H9 (cell line): ENCODE measurements around the gene PAPLN. TPM values are rescaled to one million over a fixed set of nuclear protein-coding genes. Genes with fewer than 3 reads are reported as not detected.

ENCODE experiments used
- DNase-seq: peaks from one replicate; pipeline ENCODE4 v3.0.0-alpha.2; 2017
- H2AFZ ChIP-seq: one replicate; pipeline ENCODE4 v1.6.1; 2013; ENCODE audit warnings: mild to moderate bottlenecking, low read length, control low read depth, moderate library complexity
- H2AK5ac ChIP-seq: 2 replicates; pipeline ENCODE4 v1.6.1; 2013; ENCODE audit warnings: low read length, control low read depth, mixed read lengths; ENCODE audit not compliant: insufficient read length
- H2BK120ac ChIP-seq: one replicate; pipeline ENCODE4 v1.6.1; 2013; ENCODE audit warnings: low read depth, mild to moderate bottlenecking, low read length, control low read depth, inconsistent platforms; ENCODE audit not compliant: poor library complexity, severe bottlenecking
- H2BK12ac ChIP-seq: 2 replicates; pipeline ENCODE4 v1.6.1; 2013; ENCODE audit warnings: low read length, control low read depth, mixed read lengths, low read depth; ENCODE audit not compliant: insufficient read length
- H2BK15ac ChIP-seq: 2 replicates; pipeline ENCODE4 v1.6.1; 2013; ENCODE audit warnings: low read depth, low read length, control low read depth
- H2BK20ac ChIP-seq: one replicate; pipeline ENCODE4 v1.6.1; 2013; ENCODE audit warnings: low read depth, mild to moderate bottlenecking, low read length, control low read depth, inconsistent platforms; ENCODE audit not compliant: poor library complexity, severe bottlenecking
- H2BK5ac ChIP-seq: 2 replicates; pipeline ENCODE4 v1.6.1; 2013; ENCODE audit warnings: low read length, control low read depth, mixed read lengths; ENCODE audit not compliant: insufficient read length
- H3K14ac ChIP-seq: 2 replicates; pipeline ENCODE4 v1.6.1; 2013; ENCODE audit warnings: low read length, control low read depth; ENCODE audit not compliant: insufficient read depth
- H3K18ac ChIP-seq: 2 replicates; pipeline ENCODE4 v1.6.1; 2013; ENCODE audit warnings: low read depth, mild to moderate bottlenecking, mixed read lengths, low read length, control low read depth; ENCODE audit not compliant: insufficient read length
- H3K23ac ChIP-seq: 2 replicates; pipeline ENCODE4 v1.6.1; 2013; ENCODE audit warnings: low read length, control low read depth, mixed read lengths, low read depth; ENCODE audit not compliant: insufficient read length
- H3K23me2 ChIP-seq: 2 replicates; pipeline ENCODE4 v1.6.1; 2013; ENCODE audit warnings: low read depth, mild to moderate bottlenecking, mixed read lengths, low read length, control low read depth; ENCODE audit not compliant: insufficient read length, poor library complexity, severe bottlenecking
- H3K27ac ChIP-seq: 2 replicates; pipeline ENCODE4 v1.5.1; 2013; ENCODE audit warnings: low read length, control low read depth, mixed read lengths, low read depth; ENCODE audit not compliant: insufficient read length
- H3K27me3 ChIP-seq: 2 replicates; pipeline ENCODE4 v1.6.1; 2013; ENCODE audit warnings: low read length, control low read depth, inconsistent platforms; ENCODE audit not compliant: insufficient read depth
- H3K4ac ChIP-seq: 2 replicates; pipeline ENCODE4 v1.6.1; 2013; ENCODE audit warnings: low read depth, mild to moderate bottlenecking, control low read depth, inconsistent platforms, low read length, moderate library complexity
- H3K4me1 ChIP-seq: 2 replicates; pipeline ENCODE4 v1.6.1; 2013; ENCODE audit warnings: low read length, control low read depth, inconsistent platforms; ENCODE audit not compliant: insufficient read depth
- H3K4me2 ChIP-seq: 2 replicates; pipeline ENCODE4 v1.6.1; 2013; ENCODE audit warnings: low read length, control low read depth, mixed read lengths; ENCODE audit not compliant: insufficient read length, insufficient read depth
- H3K56ac ChIP-seq: 2 replicates; pipeline ENCODE4 v1.6.1; 2013; ENCODE audit warnings: low read depth, mild to moderate bottlenecking, mixed read lengths, low read length, control low read depth; ENCODE audit not compliant: insufficient read length
- H3K79me1 ChIP-seq: 2 replicates; pipeline ENCODE4 v1.6.1; 2013; ENCODE audit warnings: low read depth, mild to moderate bottlenecking, moderate library complexity, low read length, control low read depth, inconsistent platforms; ENCODE audit not compliant: insufficient read depth, poor library complexity, severe bottlenecking
- H3K79me2 ChIP-seq: 2 replicates; pipeline ENCODE4 v1.6.1; 2013; ENCODE audit warnings: low read length, control low read depth, inconsistent platforms; ENCODE audit not compliant: insufficient read depth
- H3K9ac ChIP-seq: 2 replicates; pipeline ENCODE4 v1.6.1; 2013; ENCODE audit warnings: low read length, control low read depth, mixed read lengths; ENCODE audit not compliant: insufficient read length; ENCODE audit errors: extremely low read depth
- H3K9me3 ChIP-seq: one replicate; pipeline ENCODE4 v1.6.1; 2013; ENCODE audit warnings: low read depth, low read length, inconsistent platforms; ENCODE audit not compliant: control insufficient read depth
- H3T11ph ChIP-seq: one replicate; pipeline ENCODE4 v1.6.1; 2013; ENCODE audit warnings: mild to moderate bottlenecking, low read length, control low read depth, inconsistent platforms
- H4K20me1 ChIP-seq: one replicate; pipeline ENCODE4 v1.6.1; 2013; ENCODE audit not compliant: control insufficient read depth, insufficient read length, insufficient read depth
- H4K5ac ChIP-seq: 2 replicates; pipeline ENCODE4 v1.6.1; 2013; ENCODE audit warnings: low read depth, mild to moderate bottlenecking, mixed read lengths, low read length, control low read depth; ENCODE audit not compliant: insufficient read length
- H4K8ac ChIP-seq: replicated peaks from 2 replicates; pipeline ENCODE4 v1.6.1; 2013; ENCODE audit warnings: low read length, control low read depth, mixed read lengths, low read depth; ENCODE audit not compliant: insufficient read length
- H4K91ac ChIP-seq: 2 replicates; pipeline ENCODE4 v1.6.1; 2013; ENCODE audit warnings: low read depth, mild to moderate bottlenecking, moderate library complexity, mixed read lengths, low read length, control low read depth; ENCODE audit not compliant: insufficient read length
- H3K27ac Mint-ChIP-seq, 3 experiments: 2 replicates in 2 of 3; 3 replicates in 1 of 3; pipeline ENCODE4 v1.8.0; 2020 to 2021; ENCODE audit warnings: mixed read lengths in 3 of 3, mild to moderate bottlenecking in 1 of 3, moderate library complexity in 1 of 3
- H3K27me3 Mint-ChIP-seq: 2 replicates; pipeline ENCODE4 v1.8.0; 2021; ENCODE audit warnings: low read depth, mild to moderate bottlenecking, moderate library complexity, mixed read lengths
- H3K36me3 Mint-ChIP-seq, 3 experiments: 2 replicates in 2 of 3; 3 replicates in 1 of 3; pipeline ENCODE4 v1.8.0; 2020 to 2021; ENCODE audit warnings: low read depth in 3 of 3, mixed read lengths in 3 of 3; ENCODE audit not compliant: insufficient read depth in 1 of 3
- H3K4me1 Mint-ChIP-seq, 2 experiments: 2 replicates each; pipeline ENCODE4 v1.8.0; 2020; ENCODE audit warnings: mixed read lengths in 2 of 2
- H3K4me3 Mint-ChIP-seq, 2 experiments: 2 replicates in 1 of 2; 3 replicates in 1 of 2; pipeline ENCODE4 v1.8.0; 2020 to 2021; ENCODE audit warnings: mild to moderate bottlenecking in 2 of 2, mixed read lengths in 2 of 2, moderate library complexity in 1 of 2
- H3K9me3 Mint-ChIP-seq, 2 experiments: 2 replicates in 1 of 2; 3 replicates in 1 of 2; pipeline ENCODE4 v1.8.0; 2020; ENCODE audit warnings: mild to moderate bottlenecking in 2 of 2, mixed read lengths in 2 of 2, moderate library complexity in 1 of 2
- CTCF ChIP-seq: fragments of 200-600 bp; sonication (generic); conservative IDR thresholded peaks from 3 replicates; pipeline ENCODE4 v1.8.0; 2021; ENCODE audit warnings: antibody characterized with exemption, mild to moderate bottlenecking
- WGBS: extraction: QIAGEN DNeasy Blood & Tissue Kit; methylation state at CpG from one replicate; pipeline ENCODE4 v1.1.7; 2013; ENCODE audit warnings: missing lambda C conversion rate, low lambda C conversion rate, mixed read lengths; ENCODE audit not compliant: insufficient read length; ENCODE audit errors: extremely low coverage; 5-methylcytosine and 5-hydroxymethylcytosine counted together
- total RNA-seq: library from RNA; stranded (reverse); gene quantifications from 2 replicates; pipeline ENCODE4 v1.2.1, GENCODE V29; 2021

The PAPLN gene
- total RNA-seq, 1 experiment from 2014 or later = 8.5 TPM

GRCh38 chr14:73225496-73225895, 11.8 kb upstream of the PAPLN start:
- Histone ChIP-seq H3K4me2 (no peak overlapping the region), H2BK12ac (no peak overlapping the region), H3K18ac (no peak overlapping the region), H2BK20ac (no peak overlapping the region), H3K23me2 (no peaks in the 10 kb centered on the region), H3K79me2 (no peaks in the 10 kb centered on the region), H4K8ac (no peak overlapping the region), H3K56ac (no peak overlapping the region), H3K14ac (no peak overlapping the region), H2BK5ac (no peak overlapping the region), H3K27me3 (no peaks in the 10 kb centered on the region), H2BK120ac (no peak overlapping the region), H3K9me3 (no peaks in the 10 kb centered on the region), H3K9ac (no peak overlapping the region), H4K91ac (no peak overlapping the region), H2BK15ac (no peak overlapping the region), H2AFZ (no peak overlapping the region), H4K20me1 (no peaks in the 10 kb centered on the region), H3K4ac (no peak overlapping the region), H3K79me1 (no peaks in the 10 kb centered on the region), H3K23ac (no peak overlapping the region), H2AK5ac (no peak overlapping the region), H3K27ac (no peak overlapping the region), H3K4me1 (peaks cover 4% of the 10 kb centered on the region; the same call in 1 of the 2 replicates), H4K5ac (no peak overlapping the region), H3T11ph (no peak overlapping the region)
- H3K36me3 Mint-ChIP-seq = peaks cover 2 to 4% (median 4%) of the 10 kb centered on the region in 3 experiments; a peak in 6 of 7 replicates
- H3K27ac Mint-ChIP-seq = no peak overlapping the region
- H3K9me3 Mint-ChIP-seq = no peaks in the 10 kb centered on the region
- no peak overlapping the region for H3K4me3 Mint-ChIP-seq
- H3K4me1 Mint-ChIP-seq = peaks cover 26 to 27% of the 10 kb centered on the region in 2 experiments
- no peak for TF ChIP-seq CTCF
- no peak for DNase-seq
- no CpG with 5 or more reads among the region's 4 CpGs for WGBS
- no peaks in the 10 kb centered on the region for H3K27me3 Mint-ChIP-seq
